Measurements from ENCODE around the gene POLR2F.
A peak's percentile ranks its signal among the peaks of the same experiment; 100 is the strongest.

Gene POLR2F

GRCh38 chr22:37996515-37997246, 43.2 kb downstream of the POLR2F start:
- no peak for FAIRE-seq
- DNase-seq (ENCODE audit: insufficient read length, low spot score): no peak

GRCh38 chr22:37998543-37998942, 45.0 kb downstream of the POLR2F start:
- FAIRE-seq (no peak), DNase-seq (ENCODE audit: insufficient read length, low spot score) (no peak)

GRCh38 chr22:37999236-37999635, 45.7 kb downstream of the POLR2F start:
- no peak for FAIRE-seq
- no peak for DNase-seq (ENCODE audit: insufficient read length, low spot score)

GRCh38 chr22:37999640-38000272, 46.3 kb downstream of the POLR2F start:
- DNase-seq (ENCODE audit: insufficient read length, low spot score) (peak; percentile 65), FAIRE-seq (peak; percentile 52)

- DNase-seq (ENCODE audit: insufficient read length, low spot score): no peak
- FAIRE-seq: no peak
Observed at GRCh38 chr22:38005943-38006342, 52.4 kb downstream of the POLR2F start.

GRCh38 chr22:38006906-38007305, 53.4 kb downstream of the POLR2F start:
- no peak for DNase-seq (ENCODE audit: insufficient read length, low spot score)
- no peak for FAIRE-seq

- DNase-seq (ENCODE audit: insufficient read length, low spot score) (no peak), FAIRE-seq (no peak)
Observed at GRCh38 chr22:38007330-38007902, 53.9 kb downstream of the POLR2F start.

- no peak for DNase-seq (ENCODE audit: insufficient read length, low spot score)
- no peak for FAIRE-seq
Observed at GRCh38 chr22:38009000-38009806, 55.7 kb downstream of the POLR2F start.

- FAIRE-seq: no peak
Observed at GRCh38 chr22:38012604-38013072, 59.1 kb downstream of the POLR2F start.

GRCh38 chr22:38014083-38014482, 60.6 kb downstream of the POLR2F start:
- DNase-seq (ENCODE audit: insufficient read length, low spot score) (no peak), FAIRE-seq (no peak)

More at GRCh38 chr22:38012604-38013072, 59.1 kb downstream of the POLR2F start:
- no peak for DNase-seq (ENCODE audit: insufficient read length, low spot score)

- no peak for FAIRE-seq
Observed at GRCh38 chr22:38016182-38017151, 63.0 kb downstream of the POLR2F start.

GRCh38 chr22:38017272-38017920, 63.9 kb downstream of the POLR2F start:
- DNase-seq (ENCODE audit: insufficient read length, low spot score): no peak
- FAIRE-seq: no peak

More at GRCh38 chr22:38016182-38017151, 63.0 kb downstream of the POLR2F start:
- DNase-seq (ENCODE audit: insufficient read length, low spot score): no peak

GRCh38 chr22:38017939-38018885, 64.7 kb downstream of the POLR2F start:
- DNase-seq (ENCODE audit: insufficient read length, low spot score) (no peak), FAIRE-seq (no peak)
